Measurements from ENCODE around the gene LPP.

Gene LPP

GRCh38 chr3:188380722-188381121 is 226.8 kb downstream of the LPP start:
- DNase-seq = no peak

GRCh38 chr3:188383748-188384147 is 229.8 kb downstream of the LPP start:
- no peak for DNase-seq

- no peak for DNase-seq
Observed at GRCh38 chr3:188385295-188385694, 231.3 kb downstream of the LPP start.

DNA sequence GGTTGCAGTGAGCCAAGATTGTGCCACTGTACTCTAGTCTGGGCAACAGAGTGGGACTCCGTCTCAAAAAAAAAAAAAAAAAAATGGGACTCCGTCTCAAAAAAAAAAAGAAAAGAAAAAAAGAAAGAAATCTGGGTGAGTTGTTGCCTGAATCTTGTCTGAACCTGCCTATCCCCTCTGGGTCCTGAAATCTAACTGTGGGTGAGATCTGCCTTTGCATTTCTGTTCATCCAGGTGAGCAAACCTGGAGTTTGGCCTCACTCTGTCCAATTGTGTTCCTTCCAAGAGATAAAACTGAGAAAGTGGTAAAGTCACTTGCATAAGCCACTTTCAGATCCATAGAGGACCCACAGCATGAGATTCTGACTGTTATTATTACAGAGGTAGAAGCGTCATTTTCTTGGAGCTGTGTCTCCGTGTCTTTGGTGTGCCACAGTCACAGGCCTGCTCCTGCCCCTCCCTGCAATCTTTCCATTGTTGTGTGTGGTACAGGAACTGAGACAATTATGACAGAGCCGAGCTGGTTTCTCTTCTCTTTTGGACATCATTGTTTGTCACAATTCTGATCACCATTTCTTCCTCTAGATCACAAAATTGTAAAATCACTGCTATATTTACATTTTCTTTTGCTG is 235.9 kb downstream of the LPP start:
- peak; percentile 16 for DNase-seq

GRCh38 chr3:188390343-188390718 is 236.4 kb downstream of the LPP start:
- DNase-seq = peak; percentile 14

DNA sequence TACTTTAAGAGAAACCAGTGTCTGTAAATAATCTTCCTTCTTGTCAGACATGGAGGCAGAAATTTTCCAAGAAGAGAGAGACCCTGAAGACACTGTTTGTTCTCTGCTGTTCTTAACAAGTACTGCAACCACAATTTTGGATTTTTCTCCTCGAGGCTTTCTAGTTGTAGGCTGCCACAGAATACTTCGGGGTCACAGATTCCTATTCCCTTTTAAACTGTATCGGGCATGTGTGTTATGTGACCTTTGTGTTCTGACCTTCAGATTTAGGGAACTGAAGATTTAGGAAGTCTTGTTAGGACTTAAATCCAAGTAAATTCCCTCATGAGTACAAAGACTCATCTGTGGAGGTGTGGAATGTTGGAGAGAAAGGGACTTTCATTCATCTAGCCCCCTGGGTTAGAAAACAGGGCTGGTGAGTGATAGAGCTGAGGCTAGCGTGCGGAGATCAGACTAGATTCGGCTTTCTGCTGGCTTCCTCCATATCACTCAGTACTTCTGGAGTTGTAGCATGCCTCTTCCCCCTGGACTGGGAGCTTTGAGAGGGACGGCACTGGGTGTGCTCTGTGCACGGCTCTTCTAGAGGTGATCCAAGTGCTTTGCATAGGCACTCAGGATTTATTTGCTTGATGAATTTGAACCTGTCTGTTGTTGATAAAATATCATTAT is 237.0 kb downstream of the LPP start:
- DNase-seq = peak; percentile 19

- DNase-seq = no peak
Observed at GRCh38 chr3:188391592-188391991, 237.6 kb downstream of the LPP start.

GRCh38 chr3:188392076-188392475 is 238.1 kb downstream of the LPP start:
- DNase-seq = no peak

DNA sequence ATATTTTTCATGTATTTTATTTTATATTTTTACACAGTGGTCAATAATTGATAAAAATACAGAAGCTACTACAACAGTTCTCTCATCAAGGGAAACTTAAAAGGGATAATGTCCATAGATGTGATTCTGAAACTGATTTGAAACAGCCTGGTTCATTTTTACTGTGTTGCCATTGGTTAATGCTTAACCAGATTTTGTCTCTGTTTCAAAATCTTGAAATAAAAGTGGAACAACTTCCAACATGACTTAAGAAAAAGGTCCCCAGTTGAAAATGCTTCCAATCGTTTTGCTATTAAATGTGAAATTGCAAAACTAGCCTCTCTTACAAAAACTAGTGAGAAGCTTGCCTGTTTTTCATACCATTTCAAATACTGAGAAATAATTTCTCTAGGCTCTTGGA is 240.7 kb downstream of the LPP start:
- no peak for DNase-seq

DNA sequence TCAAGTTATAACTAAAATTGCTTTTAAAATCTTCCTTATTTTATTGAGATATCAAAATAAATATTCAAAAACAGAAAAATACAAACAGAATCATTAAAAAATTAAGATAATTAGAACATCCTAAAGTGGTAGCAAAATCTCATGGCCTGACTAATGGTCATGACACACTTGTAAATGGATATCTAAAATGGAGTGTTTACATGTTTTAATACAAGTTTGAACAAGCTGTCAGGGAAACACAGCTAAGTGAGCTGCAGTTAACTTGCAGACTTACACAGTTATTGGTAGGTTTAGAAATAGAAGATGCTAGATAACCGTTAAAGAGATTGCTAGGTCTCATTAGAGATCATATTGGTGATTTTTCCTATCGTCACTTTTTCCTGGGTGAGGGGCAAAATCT is 242.3 kb downstream of the LPP start:
- no peak for DNase-seq

GRCh38 chr3:188396900-188397299 is 242.9 kb downstream of the LPP start:
- no peak for DNase-seq

DNA sequence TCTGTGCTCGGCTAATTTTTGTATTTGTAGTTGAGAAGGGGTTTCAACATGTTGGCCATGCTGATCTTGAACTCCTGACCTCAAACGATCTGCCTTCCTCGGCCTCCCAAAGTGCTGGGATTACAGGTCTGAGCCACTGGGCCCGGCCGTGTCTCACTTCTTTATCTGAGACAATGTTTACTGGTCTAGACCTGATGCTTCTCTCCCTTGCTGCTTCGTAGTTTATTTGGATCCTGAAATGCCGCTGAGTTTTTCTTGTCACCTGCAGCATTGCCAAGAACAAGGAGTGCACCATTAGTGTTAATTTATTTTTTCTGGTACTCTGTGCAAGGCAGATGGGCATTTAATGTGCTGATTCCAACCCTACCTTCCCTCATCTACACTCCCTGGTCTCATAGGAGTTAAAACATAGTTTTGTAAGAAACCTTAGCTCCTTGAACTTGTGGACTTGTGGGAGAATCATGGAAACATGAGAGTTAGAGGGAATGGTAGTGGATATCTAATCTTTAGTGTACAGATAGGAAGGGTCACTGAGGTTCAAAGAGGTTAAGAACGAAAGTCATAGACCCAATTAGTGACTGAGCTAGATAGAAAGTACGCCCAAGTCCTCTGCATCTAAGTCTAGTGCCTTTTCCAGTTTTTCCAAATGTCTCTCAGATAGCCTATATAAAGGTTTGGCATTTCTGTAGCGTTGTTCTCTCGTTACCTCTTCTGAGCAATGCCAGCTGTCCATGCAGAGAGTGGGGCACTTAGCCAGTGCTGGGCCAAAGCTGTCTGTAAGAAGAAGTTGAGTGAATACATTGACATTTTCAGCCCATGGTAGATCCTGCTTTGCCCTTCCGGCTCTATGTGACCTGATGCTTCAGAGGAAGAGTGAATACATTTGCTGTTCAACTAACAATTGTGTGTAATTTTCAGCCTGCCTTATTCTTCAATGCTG is 244.1 kb downstream of the LPP start:
- no peak for DNase-seq

- no peak for DNase-seq
Observed at GRCh38 chr3:188400494-188401243, 246.7 kb downstream of the LPP start.

DNA sequence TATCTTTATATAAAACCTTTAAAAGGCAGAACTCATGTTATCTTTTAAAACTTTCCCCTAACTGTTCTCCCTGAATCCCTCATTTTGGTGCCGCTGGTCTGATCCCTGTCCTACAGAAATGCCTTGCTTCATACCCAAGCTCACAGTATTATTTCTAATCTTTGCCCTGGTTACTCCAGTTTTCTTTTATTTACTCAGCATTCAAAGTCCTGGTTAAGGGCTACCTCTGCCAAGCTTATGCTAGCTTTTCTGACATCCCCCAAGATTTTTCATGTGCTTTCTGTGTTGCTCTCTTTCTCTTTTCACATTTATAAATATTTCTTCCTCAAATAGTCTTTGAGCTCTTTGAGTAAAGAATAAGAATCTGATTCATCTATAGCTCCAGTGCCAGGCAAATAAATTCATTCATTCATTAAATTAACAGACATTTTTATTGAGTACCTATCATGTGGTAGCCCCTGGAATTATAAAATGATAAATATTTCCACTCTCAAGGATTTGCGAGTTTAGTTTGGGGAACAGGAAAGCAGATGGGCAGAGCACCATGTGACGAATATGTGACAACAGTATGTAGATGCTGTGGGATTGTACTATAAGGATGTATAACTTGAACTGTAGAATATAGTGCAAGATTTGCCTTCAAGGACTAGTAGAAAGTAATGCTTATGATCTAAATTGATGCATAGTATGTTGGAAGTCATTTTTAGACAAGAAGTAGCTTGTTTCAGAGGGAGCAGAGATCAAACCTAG is 247.5 kb downstream of the LPP start:
- DNase-seq = no peak

DNA sequence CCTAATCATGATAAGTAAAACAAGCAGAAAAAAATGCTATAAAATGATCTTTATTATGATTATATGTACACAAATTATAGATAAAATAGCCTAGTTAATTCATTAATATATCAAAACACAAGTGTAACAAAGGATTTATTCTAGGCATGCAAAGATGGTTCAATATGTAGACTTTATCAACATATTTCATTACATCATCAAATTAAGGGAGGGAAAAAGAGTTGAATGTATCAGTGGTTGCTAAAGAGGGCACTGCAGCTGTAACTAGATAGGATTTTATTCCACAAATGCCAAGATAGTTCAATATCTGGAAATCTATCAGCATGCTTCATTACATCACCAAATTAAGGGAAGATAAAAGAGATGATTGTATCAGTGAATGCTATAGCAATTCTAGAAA is 248.3 kb downstream of the LPP start:
- DNase-seq = no peak

- DNase-seq = no peak
Observed at GRCh38 chr3:188403404-188403803, 249.4 kb downstream of the LPP start.

- no peak for DNase-seq
Observed at GRCh38 chr3:188404124-188404523, 250.2 kb downstream of the LPP start.

DNA sequence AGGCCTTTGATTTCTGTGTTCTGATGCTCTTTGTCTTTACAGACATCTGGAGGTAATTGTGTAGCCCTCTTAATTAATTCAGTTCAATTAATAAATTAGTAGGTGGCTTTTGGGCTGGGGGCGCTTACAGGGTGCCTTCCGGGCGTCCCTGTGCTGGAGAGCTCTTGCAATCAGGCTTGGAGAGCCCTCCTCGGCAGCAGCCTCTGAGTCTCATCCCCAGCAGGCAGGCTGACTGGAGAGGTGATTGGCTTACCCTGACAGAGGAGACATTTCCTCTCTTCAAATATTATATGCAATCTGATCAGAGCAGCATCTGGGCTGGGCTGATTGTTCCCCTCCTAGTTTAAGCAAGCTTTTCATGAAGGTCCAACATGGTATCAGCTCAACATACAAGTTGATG is 250.7 kb downstream of the LPP start:
- no peak for DNase-seq

DNA sequence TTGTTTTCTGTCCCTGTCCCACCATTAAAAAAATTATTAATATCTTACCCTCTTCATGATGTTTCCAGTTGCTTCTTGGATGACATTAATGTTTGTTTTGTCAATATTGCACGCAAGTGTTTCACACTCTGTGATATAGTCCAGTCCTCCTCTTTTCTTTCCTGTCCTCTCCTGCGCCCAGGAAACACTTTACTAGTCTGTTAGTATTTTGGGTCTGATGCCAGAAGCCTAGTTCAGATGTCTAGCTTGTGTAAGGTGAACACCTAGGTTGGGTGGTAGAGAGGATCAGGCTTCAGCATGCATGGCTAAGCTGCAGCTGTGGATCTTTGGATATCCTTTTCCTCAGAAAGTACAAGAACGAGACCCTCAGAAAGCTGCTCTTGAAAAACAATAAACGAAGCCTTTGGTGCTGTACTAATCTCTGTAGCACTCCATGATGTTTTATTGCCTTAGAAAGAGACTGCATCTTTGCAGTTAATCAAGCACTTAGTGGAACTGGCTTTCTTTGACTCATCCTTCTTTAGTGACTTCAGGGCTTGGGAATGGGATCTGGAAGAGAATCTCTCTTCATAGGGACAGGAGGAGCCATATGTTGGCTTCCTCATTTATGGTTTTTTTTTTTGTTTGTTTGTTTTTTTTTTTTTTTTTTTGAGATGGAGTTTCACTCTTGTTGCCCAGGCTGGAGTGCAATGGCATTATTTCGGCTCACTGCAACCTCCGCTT is 253.4 kb downstream of the LPP start:
- no peak for DNase-seq

DNA sequence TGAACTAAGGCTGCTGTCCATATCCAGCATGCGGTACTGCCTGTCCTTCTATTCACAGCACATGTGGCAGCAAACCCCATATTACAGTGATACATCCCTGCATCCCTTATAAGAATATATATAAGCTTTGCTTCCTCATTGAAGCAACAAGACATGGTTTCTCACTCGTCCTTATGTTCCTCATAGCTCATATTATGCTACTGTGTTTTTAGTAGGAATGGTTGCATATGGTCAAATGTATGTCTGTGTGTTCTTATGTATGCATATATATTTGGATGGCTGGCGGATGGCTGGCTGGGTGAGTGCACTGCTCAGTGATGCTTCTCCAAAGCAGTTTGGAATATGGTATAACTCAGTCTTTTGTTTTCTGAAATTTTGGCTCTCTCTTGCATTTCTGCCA is 254.9 kb downstream of the LPP start:
- no peak for DNase-seq

GRCh38 chr3:188411750-188412149 is 257.8 kb downstream of the LPP start:
- DNase-seq = no peak

DNA sequence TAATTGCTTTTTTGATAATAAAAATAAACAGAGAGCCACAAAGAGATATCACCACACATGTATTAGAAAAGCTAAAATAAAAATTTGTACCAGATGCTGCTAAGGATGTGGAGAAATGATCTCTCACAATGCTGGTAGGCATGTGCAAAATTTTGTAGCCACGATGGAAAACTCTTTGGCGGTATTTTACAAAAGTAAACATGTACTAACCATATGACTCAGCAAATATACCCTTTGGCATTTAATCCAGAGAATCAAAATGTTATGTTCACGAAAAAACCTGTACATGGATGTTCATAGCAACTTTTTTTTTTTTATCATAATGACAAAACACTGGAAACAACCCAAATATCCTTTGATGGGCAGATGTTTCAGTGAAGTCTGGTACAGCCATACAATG is 261.2 kb downstream of the LPP start:
- DNase-seq = no peak
